A549 (cell line): ENCODE measurements around the gene PCED1B. TPM values are rescaled to one million over a fixed set of nuclear protein-coding genes. Genes with fewer than 3 reads are reported as not detected.

Experiments used
- ATAC-seq, 2 experiments: fragments of 200-7000 bp in 1 of 2; fragments of >200 bp in 1 of 2; cut with Nextera tagmentation in 1 of 2; cut with Tn5 transposase in 1 of 2; 3 replicates each; pipeline versions ENCODE4 v1.8.0 to v1.9.1; 2018 to 2020; ENCODE audit warnings: mild to moderate bottlenecking in 1 of 2, moderate library complexity in 1 of 2
- CTCF ChIA-PET: fragments of 300-600 bp; sonication (Branson Sonifier 250); formaldehyde crosslinking; extraction: SDS; loops from one replicate; lab custom pipeline; 2021; ENCODE audit warnings: antibody characterized with exemption, inconsistent platforms; lab: Yijun Ruan, JAX
- POLR2A ChIA-PET: fragments of 350-600 bp; formaldehyde crosslinking; extraction: SDS; loops from one replicate; lab custom pipeline; 2021; ENCODE audit warnings: antibody characterized with exemption, inconsistent platforms; lab: Yijun Ruan, JAX
- DNase-seq, 2 experiments: peaks; one replicate each; pipeline versions ENCODE4 v3.0.0 to v3.0.0-alpha.2; 2011 to 2016; ENCODE audit warnings: low read depth in 1 of 2, low spot score in 1 of 2
- FAIRE-seq: peaks from 2 replicates; lab custom pipeline; 2011; peaks lifted over from hg19 to GRCh38; lab: Jason Lieb, UNC
- H3K27ac ChIP-seq, 2 experiments: fragments of >200 bp; sonication (Bioruptor Twin); formaldehyde crosslinking; 3 replicates each; pipeline ENCODE4 v1.5.1; 2016 to 2017
- H3K4me1 ChIP-seq: fragments of >200 bp; sonication (Bioruptor Twin); formaldehyde crosslinking; 3 replicates; pipeline ENCODE4 v1.6.1; 2016
- H3K4me2 ChIP-seq: fragments of >200 bp; sonication (Bioruptor Twin); formaldehyde crosslinking; 3 replicates; pipeline ENCODE4 v1.6.1; 2016
- H3K4me3 ChIP-seq: fragments of >200 bp; sonication (Bioruptor Twin); formaldehyde crosslinking; 3 replicates; pipeline ENCODE4 v1.5.1; 2016
- H3K9me3 ChIP-seq: fragments of >200 bp; sonication (Bioruptor Twin); formaldehyde crosslinking; 3 replicates; pipeline ENCODE4 v1.6.1; 2016
- CBX2 ChIP-seq: fragments of 200-600 bp; sonication (generic); IDR thresholded peaks from 2 replicates; pipeline ENCODE4 v1.6.1; 2016; ENCODE audit warnings: low read depth, mild to moderate bottlenecking, borderline replicate concordance
- CBX8 ChIP-seq: fragments of 200-600 bp; sonication (generic); IDR thresholded peaks from 2 replicates; pipeline ENCODE4 v1.6.1; 2016
- EP300 ChIP-seq, 2 experiments: fragments of >200 bp; sonication (Bioruptor Twin); formaldehyde crosslinking; IDR thresholded peaks; 2 replicates in 1 of 2; 3 replicates in 1 of 2; pipeline ENCODE4 v1.6.1; 2016 to 2017
- FOSB ChIP-seq: fragments of 250-450 bp; sonication (Bioruptor Pico); IDR thresholded peaks from 2 replicates; pipeline ENCODE4 v1.5.0; 2020; ENCODE audit warnings: mild to moderate bottlenecking, moderate library complexity
- FOSL2 ChIP-seq, 2 experiments: fragments of 450-650 bp in 1 of 2; fragments of >200 bp in 1 of 2; sonication (Bioruptor Twin) in 1 of 2; formaldehyde crosslinking; IDR thresholded peaks; 2 replicates each; pipeline versions ENCODE4 v1.5.0 to v1.6.1; 2016 to 2020; ENCODE audit warnings: mild to moderate bottlenecking in 1 of 2, moderate library complexity in 1 of 2
- FOXS1 ChIP-seq: fragments of 250-450 bp; sonication (Bioruptor Pico); IDR thresholded peaks from 2 replicates; pipeline ENCODE4 v1.5.0; 2020; ENCODE audit warnings: mild to moderate bottlenecking, moderate library complexity
- GATA3 ChIP-seq: IDR thresholded peaks from 2 replicates; pipeline ENCODE4 v1.6.1; 2012; ENCODE audit warnings: borderline replicate concordance
- HDAC2 ChIP-seq: fragments of 200-600 bp; sonication (generic); IDR thresholded peaks from 2 replicates; pipeline ENCODE4 v1.6.1; 2016
- HEYL ChIP-seq: fragments of 250-450 bp; sonication (Bioruptor Pico); IDR thresholded peaks from 2 replicates; pipeline ENCODE4 v1.8.0; 2021; ENCODE audit warnings: mild to moderate bottlenecking, moderate library complexity
- HOXB13 ChIP-seq: fragments of 250-450 bp; sonication (Bioruptor Pico); IDR thresholded peaks from 2 replicates; pipeline ENCODE4 v1.5.0; 2020; ENCODE audit warnings: low read depth, mild to moderate bottlenecking, moderate library complexity
- HOXB5 ChIP-seq: fragments of 250-450 bp; sonication (Bioruptor Pico); IDR thresholded peaks from 2 replicates; pipeline ENCODE4 v1.5.0; 2020; ENCODE audit warnings: mild to moderate bottlenecking, moderate library complexity
- JUN ChIP-seq, 2 experiments: fragments of >200 bp; sonication (Bioruptor Twin); formaldehyde crosslinking; IDR thresholded peaks; 2 replicates in 1 of 2; 3 replicates in 1 of 2; pipeline ENCODE4 v1.6.1; 2016 to 2017
- MAFK ChIP-seq: fragments of 450-650 bp; IDR thresholded peaks from 2 replicates; pipeline ENCODE4 v1.6.1; 2014; ENCODE audit not compliant: partially characterized antibody
- MAZ ChIP-seq: fragments of 150-350 bp; IDR thresholded peaks from 2 replicates; pipeline ENCODE4 v1.6.1; 2014; ENCODE audit warnings: antibody characterized with exemption, low read depth, low read length, borderline replicate concordance
- MYC ChIP-seq: IDR thresholded peaks from 2 replicates; pipeline ENCODE4 v1.6.1; 2012; ENCODE audit warnings: mild to moderate bottlenecking, inconsistent platforms, low read length, improper control_type of control experiment, borderline replicate concordance
- NFE2L2 ChIP-seq: fragments of 150-350 bp; conservative IDR thresholded peaks from 2 replicates; pipeline ENCODE4 v1.6.1; 2014; ENCODE audit warnings: low read length
- NPAS2 ChIP-seq: fragments of 250-450 bp; sonication (Bioruptor Pico); IDR thresholded peaks from 2 replicates; pipeline ENCODE4 v1.8.0; 2022; ENCODE audit warnings: mild to moderate bottlenecking, moderate library complexity, borderline replicate concordance
- NR3C1 ChIP-seq: fragments of >200 bp; sonication (Bioruptor Twin); formaldehyde crosslinking; IDR thresholded peaks from 3 replicates; pipeline ENCODE4 v1.6.1; 2017
- POLR2A ChIP-seq: IDR thresholded peaks from 2 replicates; pipeline ENCODE4 v1.6.1; 2012; ENCODE audit warnings: mild to moderate bottlenecking, low read length
- RAD21 ChIP-seq, 2 experiments: fragments of >200 bp in 1 of 2; sonication (Bioruptor Twin) in 1 of 2; formaldehyde crosslinking in 1 of 2; IDR thresholded peaks in 1 of 2; conservative IDR thresholded peaks in 1 of 2; 2 replicates in 1 of 2; 3 replicates in 1 of 2; pipeline ENCODE4 v1.6.1; 2012 to 2018; ENCODE audit warnings: inconsistent platforms in 1 of 2
- RARB ChIP-seq: fragments of 250-450 bp; sonication (Bioruptor Pico); IDR thresholded peaks from 2 replicates; pipeline ENCODE4 v1.8.0; 2021; ENCODE audit warnings: mild to moderate bottlenecking, moderate library complexity
- RCOR1 ChIP-seq: fragments of 150-350 bp; IDR thresholded peaks from 2 replicates; pipeline ENCODE4 v1.6.1; 2014; ENCODE audit warnings: antibody characterized with exemption, low read length, low read depth
- RNF2 ChIP-seq: fragments of 200-600 bp; sonication (generic); IDR thresholded peaks from 2 replicates; pipeline ENCODE4 v1.6.1; 2016; ENCODE audit warnings: low read depth, mild to moderate bottlenecking, antibody characterized with exemption, moderate library complexity, borderline replicate concordance
- SREBF2 ChIP-seq: fragments of 450-650 bp; IDR thresholded peaks from 2 replicates; pipeline ENCODE4 v1.6.1; 2014; ENCODE audit warnings: mild to moderate bottlenecking, moderate library complexity
- TFCP2L1 ChIP-seq: fragments of 250-450 bp; sonication (Bioruptor Pico); IDR thresholded peaks from 2 replicates; pipeline ENCODE4 v1.5.0; 2021; ENCODE audit warnings: mild to moderate bottlenecking
- ZC3H11A ChIP-seq: fragments of 450-650 bp; IDR thresholded peaks from 2 replicates; pipeline ENCODE4 v1.6.1; 2014; ENCODE audit warnings: antibody characterized with exemption, mild to moderate bottlenecking
- ZSCAN20 ChIP-seq: fragments of 250-450 bp; sonication (Bioruptor Pico); IDR thresholded peaks from 2 replicates; pipeline ENCODE4 v1.8.0; 2022; ENCODE audit warnings: mild to moderate bottlenecking, moderate library complexity
- WGBS: methylation state at CpG from one replicate; pipeline ENCODE4 v1.1.6; 2017; ENCODE audit errors: missing lambda C conversion rate; 5-methylcytosine and 5-hydroxymethylcytosine counted together
- polyA plus RNA-seq, 4 experiments: library from polyadenylated mRNA; depleted of rRNA in 3 of 4; stranded (reverse); fragments of >200 nt; fragmentation: RNase III in 1 of 4; extraction: RNeasy Plus Mini Kit Qiagen cat#74134 plus additional on column Dnase treatment in 1 of 4; gene quantifications; 2 replicates in 3 of 4; 3 replicates in 1 of 4; pipeline ENCODE4 v1.2.3, GENCODE V29; 2011 to 2017
- TF ChIP-seq, protein P1 (sequence below): fragments of 450-650 bp; IDR thresholded peaks from 2 replicates; pipeline ENCODE4 v1.6.1; 2014; ENCODE audit warnings: antibody characterized with exemption
- TF ChIP-seq, protein P2 (sequence below): fragments of >200 bp; sonication (Bioruptor Twin); formaldehyde crosslinking; IDR thresholded peaks from 2 replicates; pipeline ENCODE4 v1.6.1; 2016
- TF ChIP-seq, protein P3 (sequence below): IDR thresholded peaks from 2 replicates; pipeline ENCODE4 v1.6.1; 2012
- TF ChIP-seq, protein P4 (sequence below): fragments of >200 bp; sonication (Bioruptor Twin); formaldehyde crosslinking; IDR thresholded peaks from 3 replicates; pipeline ENCODE4 v1.6.1; 2016
- TF ChIP-seq, protein P5 (sequence below): fragments of >200 bp; sonication (Bioruptor Twin); formaldehyde crosslinking; IDR thresholded peaks from 3 replicates; pipeline ENCODE4 v1.5.1; 2016
- TF ChIP-seq, protein P6 (sequence below): fragments of 200-600 bp; sonication (generic); IDR thresholded peaks from 2 replicates; pipeline ENCODE4 v1.6.1; 2016; ENCODE audit warnings: antibody characterized with exemption, mild to moderate bottlenecking, moderate library complexity

The PCED1B gene
- polyA plus RNA-seq, 2 of the 4 experiments (the other 2 are of a cell fraction), result 74.6 to 108 TPM

DNA sequence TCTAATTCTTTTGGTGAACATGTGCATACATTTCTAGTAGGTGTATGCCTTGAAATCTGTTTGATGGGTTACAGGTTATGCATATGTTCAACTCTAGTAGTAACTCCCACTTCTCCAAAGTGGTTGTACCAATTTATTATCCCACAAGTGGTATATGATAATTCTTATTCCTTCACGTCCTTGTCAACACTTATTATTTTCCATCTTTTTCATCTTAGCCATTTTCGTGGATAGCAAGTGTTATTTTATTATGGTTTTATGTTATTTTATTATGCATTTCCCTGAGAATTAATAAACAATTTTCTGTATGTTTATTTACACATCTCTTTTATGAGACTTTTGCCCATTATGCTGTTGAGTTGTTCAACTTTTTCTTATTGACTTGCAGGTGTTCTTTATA is 11.6 kb downstream of the PCED1B start (continued):
- TF ChIP-seq FOXS1 (CRISPR knock-in tag) (no peak), HOXB5 (CRISPR knock-in tag) (no peak), NPAS2 (no peak), GATA3 (no peak), ZSCAN20 (0 out of 2 replicates have a peak, but pooled peaks have one; percentile 25), HOXB13 (no peak), HEYL (CRISPR knock-in tag) (no peak), JUN (IDR thresholded peaks at IDR 0.05) (no peak), RCOR1 (no peak), RARB (CRISPR knock-in tag) (no peak), MYC (no peak), FOSB (CRISPR knock-in tag) (no peak), FOSL2 (IDR thresholded peaks at IDR 0.05) (no peak), FOSL2 (CRISPR knock-in tag; IDR thresholded peaks at IDR 0.05) (no peak), EP300 (IDR thresholded peaks at IDR 0.05) (no peak), TFCP2L1 (CRISPR knock-in tag) (no peak), RNF2 (no peak)
- TF ChIP-seq, protein P1, sequence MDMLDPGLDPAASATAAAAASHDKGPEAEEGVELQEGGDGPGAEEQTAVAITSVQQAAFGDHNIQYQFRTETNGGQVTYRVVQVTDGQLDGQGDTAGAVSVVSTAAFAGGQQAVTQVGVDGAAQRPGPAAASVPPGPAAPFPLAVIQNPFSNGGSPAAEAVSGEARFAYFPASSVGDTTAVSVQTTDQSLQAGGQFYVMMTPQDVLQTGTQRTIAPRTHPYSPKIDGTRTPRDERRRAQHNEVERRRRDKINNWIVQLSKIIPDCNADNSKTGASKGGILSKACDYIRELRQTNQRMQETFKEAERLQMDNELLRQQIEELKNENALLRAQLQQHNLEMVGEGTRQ, result no peak
- TF ChIP-seq, protein P2, sequence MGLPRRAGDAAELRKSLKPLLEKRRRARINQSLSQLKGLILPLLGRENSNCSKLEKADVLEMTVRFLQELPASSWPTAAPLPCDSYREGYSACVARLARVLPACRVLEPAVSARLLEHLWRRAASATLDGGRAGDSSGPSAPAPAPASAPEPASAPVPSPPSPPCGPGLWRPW, result no peak
- TF ChIP-seq, protein P3, sequence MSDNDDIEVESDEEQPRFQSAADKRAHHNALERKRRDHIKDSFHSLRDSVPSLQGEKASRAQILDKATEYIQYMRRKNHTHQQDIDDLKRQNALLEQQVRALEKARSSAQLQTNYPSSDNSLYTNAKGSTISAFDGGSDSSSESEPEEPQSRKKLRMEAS, result no peak
- TF ChIP-seq, protein P4, sequence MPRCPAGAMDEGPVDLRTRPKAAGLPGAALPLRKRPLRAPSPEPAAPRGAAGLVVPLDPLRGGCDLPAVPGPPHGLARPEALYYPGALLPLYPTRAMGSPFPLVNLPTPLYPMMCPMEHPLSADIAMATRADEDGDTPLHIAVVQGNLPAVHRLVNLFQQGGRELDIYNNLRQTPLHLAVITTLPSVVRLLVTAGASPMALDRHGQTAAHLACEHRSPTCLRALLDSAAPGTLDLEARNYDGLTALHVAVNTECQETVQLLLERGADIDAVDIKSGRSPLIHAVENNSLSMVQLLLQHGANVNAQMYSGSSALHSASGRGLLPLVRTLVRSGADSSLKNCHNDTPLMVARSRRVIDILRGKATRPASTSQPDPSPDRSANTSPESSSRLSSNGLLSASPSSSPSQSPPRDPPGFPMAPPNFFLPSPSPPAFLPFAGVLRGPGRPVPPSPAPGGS, result no peak
- TF ChIP-seq, all 56 proteins: peak for 5

DNA sequence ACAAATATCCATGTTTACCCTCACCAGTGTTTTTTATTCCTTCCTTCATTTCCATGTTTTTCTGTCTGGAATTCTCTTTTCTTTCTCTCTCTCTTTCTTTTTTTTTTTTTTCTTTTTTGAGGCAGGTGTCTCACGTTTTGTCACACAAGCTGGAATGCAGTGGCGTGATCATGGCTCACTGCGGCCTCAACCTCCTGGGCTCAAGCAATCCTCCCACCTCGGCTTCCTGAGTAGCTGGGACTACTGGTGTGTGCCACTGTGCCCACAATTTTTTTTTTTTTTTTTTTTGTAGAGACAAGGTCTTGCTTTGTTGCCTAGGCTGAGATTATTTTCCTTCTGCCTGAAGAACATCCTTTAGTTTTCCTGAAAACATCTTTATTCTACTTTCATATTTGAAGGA is 15.4 kb downstream of the PCED1B start:
- ChIA-PET POLR2A (interaction anchor here (0.8 to 4.6 kb wide), 14 partner anchors 9 to 303 kb away, joined by 3 to 59 read pairs (median 12); partner anchors contain the start of genes AMIGO2 and PCED1B), CTCF (interaction anchor here (1.0 to 2.3 kb wide), 7 partner anchors 12 to 302 kb away, joined by 3 to 17 read pairs (median 7); partner anchors contain the start of genes AMIGO2 and PCED1B)
- H3K4me1 ChIP-seq, result peaks cover 72% of the 10 kb centered on the region
- peak overlapping the region; percentile 91 for H3K27ac ChIP-seq
- 0% methylated on average over 4 of the region's 4 CpGs for WGBS
- DNase-seq, result peak in 1 of 2 experiments; percentile 89
- no peak for FAIRE-seq
- peak overlapping the region; percentile 70 for H3K4me2 ChIP-seq
- ATAC-seq, result peak in 1 of 2 experiments; percentile 60; a peak in 3 of 6 replicates
- H3K9me3 ChIP-seq, result peaks cover 22% of the 10 kb centered on the region
- peak overlapping the region; percentile 15; the same call in 1 of the 3 replicates for H3K4me3 ChIP-seq
- no peak for TF ChIP-seq NPAS2
- TF ChIP-seq HDAC2, result no peak
- TF ChIP-seq FOSL2 (IDR thresholded peaks at IDR 0.05), result peak; percentile 13; the same call in 1 of the 2 replicates
- TF ChIP-seq FOSL2 (CRISPR knock-in tag; IDR thresholded peaks at IDR 0.05), result peak; percentile 78
- TF ChIP-seq CBX8, result no peak
- TF ChIP-seq RAD21 (conservative IDR thresholded peaks at IDR 0.05 in 1 of 2, IDR thresholded peaks at IDR 0.05 in 1 of 2), result peak in 1 of 2 experiments; percentile 24; a peak in 1 of 5 replicates
- TF ChIP-seq, protein P5, sequence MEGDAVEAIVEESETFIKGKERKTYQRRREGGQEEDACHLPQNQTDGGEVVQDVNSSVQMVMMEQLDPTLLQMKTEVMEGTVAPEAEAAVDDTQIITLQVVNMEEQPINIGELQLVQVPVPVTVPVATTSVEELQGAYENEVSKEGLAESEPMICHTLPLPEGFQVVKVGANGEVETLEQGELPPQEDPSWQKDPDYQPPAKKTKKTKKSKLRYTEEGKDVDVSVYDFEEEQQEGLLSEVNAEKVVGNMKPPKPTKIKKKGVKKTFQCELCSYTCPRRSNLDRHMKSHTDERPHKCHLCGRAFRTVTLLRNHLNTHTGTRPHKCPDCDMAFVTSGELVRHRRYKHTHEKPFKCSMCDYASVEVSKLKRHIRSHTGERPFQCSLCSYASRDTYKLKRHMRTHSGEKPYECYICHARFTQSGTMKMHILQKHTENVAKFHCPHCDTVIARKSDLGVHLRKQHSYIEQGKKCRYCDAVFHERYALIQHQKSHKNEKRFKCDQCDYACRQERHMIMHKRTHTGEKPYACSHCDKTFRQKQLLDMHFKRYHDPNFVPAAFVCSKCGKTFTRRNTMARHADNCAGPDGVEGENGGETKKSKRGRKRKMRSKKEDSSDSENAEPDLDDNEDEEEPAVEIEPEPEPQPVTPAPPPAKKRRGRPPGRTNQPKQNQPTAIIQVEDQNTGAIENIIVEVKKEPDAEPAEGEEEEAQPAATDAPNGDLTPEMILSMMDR, result no peak
- no peak for TF ChIP-seq TFCP2L1 (CRISPR knock-in tag)
- peak; percentile 49; the same call in 1 of the 2 replicates for TF ChIP-seq FOXS1 (CRISPR knock-in tag)
- TF ChIP-seq NFE2L2, result no peak
- TF ChIP-seq POLR2A, result no peak
- TF ChIP-seq MAZ, result no peak
- TF ChIP-seq NR3C1, result no peak
- TF ChIP-seq, protein P6, sequence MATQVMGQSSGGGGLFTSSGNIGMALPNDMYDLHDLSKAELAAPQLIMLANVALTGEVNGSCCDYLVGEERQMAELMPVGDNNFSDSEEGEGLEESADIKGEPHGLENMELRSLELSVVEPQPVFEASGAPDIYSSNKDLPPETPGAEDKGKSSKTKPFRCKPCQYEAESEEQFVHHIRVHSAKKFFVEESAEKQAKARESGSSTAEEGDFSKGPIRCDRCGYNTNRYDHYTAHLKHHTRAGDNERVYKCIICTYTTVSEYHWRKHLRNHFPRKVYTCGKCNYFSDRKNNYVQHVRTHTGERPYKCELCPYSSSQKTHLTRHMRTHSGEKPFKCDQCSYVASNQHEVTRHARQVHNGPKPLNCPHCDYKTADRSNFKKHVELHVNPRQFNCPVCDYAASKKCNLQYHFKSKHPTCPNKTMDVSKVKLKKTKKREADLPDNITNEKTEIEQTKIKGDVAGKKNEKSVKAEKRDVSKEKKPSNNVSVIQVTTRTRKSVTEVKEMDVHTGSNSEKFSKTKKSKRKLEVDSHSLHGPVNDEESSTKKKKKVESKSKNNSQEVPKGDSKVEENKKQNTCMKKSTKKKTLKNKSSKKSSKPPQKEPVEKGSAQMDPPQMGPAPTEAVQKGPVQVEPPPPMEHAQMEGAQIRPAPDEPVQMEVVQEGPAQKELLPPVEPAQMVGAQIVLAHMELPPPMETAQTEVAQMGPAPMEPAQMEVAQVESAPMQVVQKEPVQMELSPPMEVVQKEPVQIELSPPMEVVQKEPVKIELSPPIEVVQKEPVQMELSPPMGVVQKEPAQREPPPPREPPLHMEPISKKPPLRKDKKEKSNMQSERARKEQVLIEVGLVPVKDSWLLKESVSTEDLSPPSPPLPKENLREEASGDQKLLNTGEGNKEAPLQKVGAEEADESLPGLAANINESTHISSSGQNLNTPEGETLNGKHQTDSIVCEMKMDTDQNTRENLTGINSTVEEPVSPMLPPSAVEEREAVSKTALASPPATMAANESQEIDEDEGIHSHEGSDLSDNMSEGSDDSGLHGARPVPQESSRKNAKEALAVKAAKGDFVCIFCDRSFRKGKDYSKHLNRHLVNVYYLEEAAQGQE, result no peak
- TF ChIP-seq CBX2, result no peak
- no peak for TF ChIP-seq ZSCAN20
- TF ChIP-seq GATA3, result peak; percentile 77
- no peak for TF ChIP-seq MAFK
- no peak for TF ChIP-seq ZC3H11A
- TF ChIP-seq SREBF2, result no peak
